Kidney (tissue), 14 donors: ENCODE data around the gene MTCL1. TPM values are rescaled to one million over a fixed set of nuclear protein-coding genes. Genes with fewer than 3 reads are reported as not detected.

Experiments used
- DNase-seq, 5 donors: peaks; one replicate each; pipeline ENCODE4 v3.0.0-alpha.2; 2013 to 2020
- FAIRE-seq: peaks from 2 replicates; lab custom pipeline; 2012; peaks lifted over from hg19 to GRCh38; lab: Jason Lieb, UNC
- H3K27ac ChIP-seq, 2 donors: one replicate each; pipeline ENCODE4 v1.7.0; 2013; ENCODE audit warnings: low read depth in 2 of 2, low read length in 2 of 2, inconsistent platforms in 1 of 2
- H3K27me3 ChIP-seq: one replicate; pipeline ENCODE4 v1.7.1; 2013; ENCODE audit warnings: low read length, inconsistent platforms; ENCODE audit not compliant: control insufficient read depth, insufficient read depth
- H3K36me3 ChIP-seq, 3 donors: one replicate each; pipeline versions ENCODE4 v1.7.0 to v1.7.1; 2013; ENCODE audit warnings: low read length in 3 of 3, control low read depth in 1 of 3, inconsistent platforms in 1 of 3; ENCODE audit not compliant: insufficient read depth in 3 of 3, control insufficient read depth in 2 of 3
- H3K4me1 ChIP-seq, 3 donors: one replicate each; pipeline versions ENCODE4 v1.7.0 to v1.7.1; 2013; ENCODE audit warnings: low read length in 3 of 3, inconsistent platforms in 1 of 3, low read depth in 1 of 3; ENCODE audit not compliant: control insufficient read depth in 2 of 3, insufficient read depth in 2 of 3
- H3K4me3 ChIP-seq, 3 donors: one replicate each; pipeline versions ENCODE4 v1.7.0 to v1.8.1; 2013; ENCODE audit warnings: low read length in 3 of 3, control low read depth in 1 of 3, inconsistent platforms in 1 of 3
- H3K9ac ChIP-seq, 3 donors: one replicate each; pipeline versions ENCODE4 v1.7.0 to v1.7.1; 2013; ENCODE audit warnings: low read length in 3 of 3, control low read depth in 1 of 3, inconsistent platforms in 1 of 3
- H3K9me3 ChIP-seq, 3 donors: one replicate each; pipeline versions ENCODE4 v1.7.0 to v1.7.1; 2013; ENCODE audit warnings: low read length in 3 of 3, control low read depth in 1 of 3, inconsistent platforms in 1 of 3; ENCODE audit not compliant: control insufficient read depth in 2 of 3, insufficient read depth in 1 of 3
- CTCF ChIP-seq: IDR thresholded peaks from 3 replicates; pipeline ENCODE4 v1.5.1; 2012; ENCODE audit warnings: mild to moderate bottlenecking, moderate library complexity, borderline replicate concordance; ENCODE audit not compliant: insufficient read depth; ENCODE audit errors: extremely low read depth
- intact Hi-C: fragments of 100-400 bp; cut with DNase I; formaldehyde crosslinking; loops from one replicate; pipeline ENCODE4 v1.11.1; 2022
- polyA plus RNA-seq: library from polyadenylated mRNA; stranded (reverse); fragments of 350-450 nt; fragmentation: Illumina TruSeq; extraction: RNeasy Lipid Tissue Mini Kit (QIAGEN cat#74804); gene quantifications from one replicate; pipeline ENCODE4 v1.2.3, GENCODE V29; 2014; ENCODE audit warnings: low read depth, low replicate concordance; ENCODE audit not compliant: insufficient read depth
- total RNA-seq: library from RNA; stranded (reverse); fragmentation: NEBNext Ultra II Directional; extraction: Animal tissue kit (Norgen Biotek cat#: 25700); gene quantifications from one replicate; pipeline ENCODE4 v1.2.1, GENCODE V29; 2021
- donor health status: control.
- donor health status: control.
- donor health status: control.
- donor health status: control.
- donor health status: control.
- donor health status: DM: yes; HTN: yes; CAD: no.
- donor health status: Normal renal cell carcinoma (clear cell type).

The MTCL1 gene
- total and polyA plus RNA-seq, 2 donors from 2014 or later = 2.5 to 15.3 TPM

GRCh38 chr18:8726963-8727705 lies 21.8 kb downstream of the MTCL1 start:
- H3K27ac ChIP-seq = no peak overlapping the region
- H3K9me3 ChIP-seq = no peaks in the 10 kb centered on the region
- H3K4me3 ChIP-seq = no peak overlapping the region
- FAIRE-seq (no peak), DNase-seq (no peak)
- TF ChIP-seq CTCF = no peak
- intact Hi-C loops = no loop called here
- no peaks in the 10 kb centered on the region for H3K4me1 ChIP-seq
- no peak overlapping the region for H3K9ac ChIP-seq
- no peaks in the 10 kb centered on the region for H3K36me3 ChIP-seq
- no peaks in the 10 kb centered on the region for H3K27me3 ChIP-seq

- peak in 1 of 5 donors; percentile 38 for DNase-seq
- Histone ChIP-seq H3K9me3 (no peaks in the 10 kb centered on the region), H3K27me3 (no peaks in the 10 kb centered on the region), H3K9ac (no peak overlapping the region), H3K4me1 (no peaks in the 10 kb centered on the region), H3K4me3 (no peak overlapping the region), H3K27ac (no peak overlapping the region), H3K36me3 (no peaks in the 10 kb centered on the region)
- no peak for TF ChIP-seq CTCF
- FAIRE-seq = no peak
- intact Hi-C loops = no loop called here
Measured at GRCh38 chr18:8730080-8730827, 24.9 kb downstream of the MTCL1 start.

GRCh38 chr18:8732442-8733360 lies 27.3 kb downstream of the MTCL1 start:
- no peak overlapping the region for H3K27ac ChIP-seq
- no peak overlapping the region for H3K9ac ChIP-seq
- no peak for FAIRE-seq
- intact Hi-C loops = no loop called here
- H3K4me3 ChIP-seq = no peak overlapping the region
- H3K36me3 ChIP-seq = no peaks in the 10 kb centered on the region
- DNase-seq = no peak
- H3K4me1 ChIP-seq = no peaks in the 10 kb centered on the region
- H3K9me3 ChIP-seq = no peaks in the 10 kb centered on the region
- no peaks in the 10 kb centered on the region for H3K27me3 ChIP-seq
- no peak for TF ChIP-seq CTCF
